Uterus (tissue), 4 donors: ENCODE measurements around the gene PREX1. TPM values are rescaled to one million over a fixed set of nuclear protein-coding genes. Genes with fewer than 3 reads are reported as not detected.

ENCODE experiments used
- DNase-seq, 2 donors: peaks; one replicate each; pipeline ENCODE4 v3.0.0-alpha.2; 2019 to 2020
- H3K27ac ChIP-seq, 2 donors: fragments of 200-600 bp; sonication (generic); 1 replicate in 1 of 2; 2 replicates in 1 of 2; pipeline ENCODE4 v1.5.1; 2016 to 2018
- H3K27me3 ChIP-seq, 2 donors: fragments of 200-600 bp; sonication (generic); one replicate each; pipeline ENCODE4 v1.5.1; 2018 to 2019; ENCODE audit warnings: control low read depth in 1 of 2
- H3K36me3 ChIP-seq, 2 donors: fragments of 200-600 bp; sonication (generic); one replicate each; pipeline ENCODE4 v1.5.1; 2019; ENCODE audit warnings: control low read depth in 1 of 2
- H3K4me1 ChIP-seq, 2 donors: fragments of 200-600 bp; sonication (generic); one replicate each; pipeline ENCODE4 v1.5.1; 2018 to 2019; ENCODE audit warnings: control low read depth in 1 of 2
- H3K4me3 ChIP-seq, 2 donors: fragments of 200-600 bp; sonication (generic); 1 replicate in 1 of 2; 2 replicates in 1 of 2; pipeline ENCODE4 v1.5.1; 2018 to 2019; ENCODE audit warnings: mild to moderate bottlenecking in 1 of 2
- H3K9me3 ChIP-seq, 2 donors: fragments of 200-600 bp; sonication (generic); one replicate each; pipeline ENCODE4 v1.5.1; 2019; ENCODE audit warnings: control low read depth in 1 of 2
- POLR2A ChIP-seq, 2 donors: fragments of 450-650 bp; IDR thresholded peaks; one replicate each; pipeline ENCODE4 v1.6.1; 2016; ENCODE audit warnings: antibody characterized with exemption in 2 of 2, mild to moderate bottlenecking in 1 of 2, moderate library complexity in 1 of 2
- intact Hi-C: fragments of 100-400 bp; cut with DNase I; formaldehyde crosslinking; loops from one replicate; pipeline ENCODE4 v1.15.1; 2023; ENCODE audit warnings: low total_unique reads
- total RNA-seq, 4 donors: library from RNA; depleted of rRNA in 3 of 4; stranded (reverse); fragments of >200 nt in 3 of 4; gene quantifications; one replicate each; pipeline versions ENCODE4 v1.1.0 to v1.2.4, GENCODE V29; 2014 to 2023
- TF ChIP-seq, protein P1 (sequence below), 4 experiments: fragments of 200-600 bp in 2 of 4; fragments of 450-650 bp in 2 of 4; sonication (generic) in 2 of 4; IDR thresholded peaks; one replicate each; pipeline ENCODE4 v1.5.1; 2016 to 2019; ENCODE audit warnings: antibody characterized with exemption in 4 of 4, mild to moderate bottlenecking in 2 of 4, moderate library complexity in 1 of 4
- donor health status: DM: yes; HTN: yes; CAD: no.

PREX1 gene
- total RNA-seq, 4 donors from 2014 or later: 3.6 to 19.7 (median 11.3) TPM

DNA sequence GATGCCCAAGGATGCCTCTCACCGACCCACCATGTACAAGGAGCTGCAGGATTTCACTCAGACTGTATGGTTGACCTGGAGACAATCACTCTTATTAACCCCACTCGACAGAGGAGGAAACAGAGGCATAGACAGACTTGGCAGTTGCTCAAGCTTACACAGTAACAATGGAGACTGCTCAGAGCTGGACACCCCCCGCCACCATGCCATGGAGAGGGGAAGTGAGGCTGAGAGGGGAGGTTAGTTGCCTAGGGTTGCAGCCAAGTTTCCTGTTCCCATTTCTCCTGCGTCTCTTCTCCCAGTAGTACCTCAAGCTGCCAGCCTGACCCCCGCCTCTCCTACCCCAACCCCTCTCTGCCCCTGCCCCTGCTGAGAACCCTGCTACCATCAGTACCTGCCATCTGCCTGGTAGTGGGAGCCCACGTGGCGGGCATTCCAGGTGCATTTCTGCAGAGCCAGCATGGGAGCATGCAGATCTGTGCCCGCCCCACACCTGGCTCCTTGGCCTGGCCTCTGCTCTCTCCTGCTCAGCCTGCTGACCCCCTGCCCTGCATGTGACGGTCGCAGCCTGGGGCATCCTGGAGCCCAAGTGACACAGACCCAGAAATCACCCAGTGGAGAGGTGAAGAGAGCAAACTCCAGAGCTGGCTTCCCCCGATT, 157.7 kb downstream of the PREX1 start:
- Histone ChIP-seq H3K27ac (no peak overlapping the region), H3K36me3 (no peaks in the 10 kb centered on the region), H3K4me3 (no peak overlapping the region), H3K9me3 (no peaks in the 10 kb centered on the region), H3K4me1 (no peaks in the 10 kb centered on the region), H3K27me3 (no peaks in the 10 kb centered on the region)
- no peak for TF ChIP-seq POLR2A (IDR thresholded peaks at IDR 0.05)
- TF ChIP-seq, protein P1, sequence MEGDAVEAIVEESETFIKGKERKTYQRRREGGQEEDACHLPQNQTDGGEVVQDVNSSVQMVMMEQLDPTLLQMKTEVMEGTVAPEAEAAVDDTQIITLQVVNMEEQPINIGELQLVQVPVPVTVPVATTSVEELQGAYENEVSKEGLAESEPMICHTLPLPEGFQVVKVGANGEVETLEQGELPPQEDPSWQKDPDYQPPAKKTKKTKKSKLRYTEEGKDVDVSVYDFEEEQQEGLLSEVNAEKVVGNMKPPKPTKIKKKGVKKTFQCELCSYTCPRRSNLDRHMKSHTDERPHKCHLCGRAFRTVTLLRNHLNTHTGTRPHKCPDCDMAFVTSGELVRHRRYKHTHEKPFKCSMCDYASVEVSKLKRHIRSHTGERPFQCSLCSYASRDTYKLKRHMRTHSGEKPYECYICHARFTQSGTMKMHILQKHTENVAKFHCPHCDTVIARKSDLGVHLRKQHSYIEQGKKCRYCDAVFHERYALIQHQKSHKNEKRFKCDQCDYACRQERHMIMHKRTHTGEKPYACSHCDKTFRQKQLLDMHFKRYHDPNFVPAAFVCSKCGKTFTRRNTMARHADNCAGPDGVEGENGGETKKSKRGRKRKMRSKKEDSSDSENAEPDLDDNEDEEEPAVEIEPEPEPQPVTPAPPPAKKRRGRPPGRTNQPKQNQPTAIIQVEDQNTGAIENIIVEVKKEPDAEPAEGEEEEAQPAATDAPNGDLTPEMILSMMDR (IDR thresholded peaks at IDR 0.05): no peak
- no peak for DNase-seq
- intact Hi-C loops: no loop called here

DNA sequence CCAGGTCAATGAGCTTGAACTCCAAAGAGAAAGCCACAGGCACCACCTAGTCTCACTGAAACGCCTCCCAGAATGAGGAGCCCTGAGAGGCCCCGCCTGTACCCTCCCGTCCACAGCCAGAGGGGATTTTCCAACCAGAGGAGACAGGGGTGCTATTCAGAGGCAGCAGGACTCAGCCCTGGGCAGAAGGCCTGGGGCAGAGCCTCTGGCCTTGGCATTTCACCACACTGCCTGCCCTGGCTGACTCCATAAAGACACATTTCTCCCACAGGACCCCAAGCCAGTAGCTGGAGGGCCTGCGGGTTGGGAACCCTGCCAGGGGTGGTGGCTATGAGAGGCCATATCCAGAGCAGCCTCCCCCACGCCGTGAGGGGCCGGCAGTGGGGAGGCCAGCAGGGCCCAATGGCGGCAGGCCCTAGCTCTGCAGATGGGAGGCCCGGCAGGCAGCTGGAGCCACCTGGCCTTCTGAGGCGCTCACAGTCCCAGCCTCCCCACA, 159.3 kb downstream of the PREX1 start:
- no peaks in the 10 kb centered on the region for H3K4me1 ChIP-seq
- H3K4me3 ChIP-seq: no peak overlapping the region
- DNase-seq: no peak
- H3K36me3 ChIP-seq: no peaks in the 10 kb centered on the region
- H3K27ac ChIP-seq: no peak overlapping the region
- TF ChIP-seq, protein P1 (IDR thresholded peaks at IDR 0.05): no peak
- TF ChIP-seq POLR2A (IDR thresholded peaks at IDR 0.05): no peak
- intact Hi-C loops: no loop called here
- no peaks in the 10 kb centered on the region for H3K9me3 ChIP-seq
- H3K27me3 ChIP-seq: no peaks in the 10 kb centered on the region

DNA sequence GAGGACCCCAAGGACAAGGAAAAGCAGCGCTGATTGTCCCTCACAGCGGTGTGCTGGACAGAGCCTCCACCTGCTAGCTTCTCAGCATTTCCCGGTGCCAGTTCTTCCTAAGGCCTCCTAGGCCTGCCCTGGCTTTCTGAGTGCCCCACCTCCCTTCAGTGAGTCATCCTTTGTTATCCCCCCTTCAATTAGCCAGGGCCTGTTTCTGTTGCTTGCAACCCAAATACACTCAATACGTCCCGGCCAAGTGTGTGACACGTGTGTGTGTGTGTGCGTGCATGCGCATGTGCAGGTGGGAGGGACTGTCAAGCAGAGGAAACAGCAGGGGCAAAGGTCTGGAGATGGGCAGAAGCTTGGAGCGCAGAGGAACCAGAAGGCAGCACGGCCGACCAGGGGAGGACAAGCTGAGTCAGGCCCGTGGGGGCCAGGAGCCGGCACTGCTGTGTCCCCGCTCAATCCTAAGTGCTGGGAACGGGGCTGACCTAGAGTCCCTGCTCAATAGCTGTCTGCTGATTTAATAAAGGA, 159.8 kb downstream of the PREX1 start:
- Histone ChIP-seq H3K4me1 (no peaks in the 10 kb centered on the region), H3K4me3 (no peak overlapping the region), H3K36me3 (no peaks in the 10 kb centered on the region), H3K27ac (no peak overlapping the region), H3K27me3 (no peaks in the 10 kb centered on the region), H3K9me3 (no peaks in the 10 kb centered on the region)
- intact Hi-C loops: no loop called here
- TF ChIP-seq, protein P1 (IDR thresholded peaks at IDR 0.05): no peak
- no peak for TF ChIP-seq POLR2A (IDR thresholded peaks at IDR 0.05)
- DNase-seq: no peak

DNA sequence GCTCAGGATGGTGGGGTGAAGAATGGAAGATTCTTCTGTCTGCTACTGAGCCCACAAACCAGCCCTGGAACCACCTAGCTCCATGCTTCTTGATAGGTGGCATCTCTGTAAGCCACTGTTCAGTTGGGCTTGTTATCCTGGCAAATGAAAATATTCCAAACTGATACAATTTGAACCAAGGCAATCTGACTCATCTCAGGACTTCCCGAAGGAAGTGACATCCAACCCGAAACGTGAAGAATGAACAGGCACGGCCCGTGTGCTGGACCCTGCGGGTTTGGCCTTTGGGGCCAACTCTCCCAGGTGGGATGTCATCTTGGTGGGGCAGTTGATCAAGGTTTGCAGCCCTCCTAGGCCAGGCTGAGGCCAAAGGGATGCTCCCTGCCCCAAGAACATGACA, 160.3 kb downstream of the PREX1 start:
- Histone ChIP-seq H3K27ac (no peak overlapping the region), H3K36me3 (no peaks in the 10 kb centered on the region), H3K9me3 (no peaks in the 10 kb centered on the region), H3K4me3 (no peak overlapping the region), H3K4me1 (no peaks in the 10 kb centered on the region), H3K27me3 (no peaks in the 10 kb centered on the region)
- DNase-seq: no peak
- intact Hi-C loops: no loop called here
- no peak for TF ChIP-seq POLR2A (IDR thresholded peaks at IDR 0.05)
- TF ChIP-seq, protein P1 (IDR thresholded peaks at IDR 0.05): no peak

- Histone ChIP-seq H3K36me3 (no peaks in the 10 kb centered on the region), H3K9me3 (no peaks in the 10 kb centered on the region), H3K4me3 (no peak overlapping the region), H3K4me1 (no peaks in the 10 kb centered on the region), H3K27ac (no peak overlapping the region), H3K27me3 (no peaks in the 10 kb centered on the region)
- TF ChIP-seq, protein P1 (IDR thresholded peaks at IDR 0.05): no peak
- no peak for TF ChIP-seq POLR2A (IDR thresholded peaks at IDR 0.05)
- no peak for DNase-seq
- intact Hi-C loops: no loop called here
Observed at GRCh38 chr20:48665785-48666184, 162.0 kb downstream of the PREX1 start.
